Measurements from ENCODE around the gene UGT1A6.

UGT1A6 gene

DNA sequence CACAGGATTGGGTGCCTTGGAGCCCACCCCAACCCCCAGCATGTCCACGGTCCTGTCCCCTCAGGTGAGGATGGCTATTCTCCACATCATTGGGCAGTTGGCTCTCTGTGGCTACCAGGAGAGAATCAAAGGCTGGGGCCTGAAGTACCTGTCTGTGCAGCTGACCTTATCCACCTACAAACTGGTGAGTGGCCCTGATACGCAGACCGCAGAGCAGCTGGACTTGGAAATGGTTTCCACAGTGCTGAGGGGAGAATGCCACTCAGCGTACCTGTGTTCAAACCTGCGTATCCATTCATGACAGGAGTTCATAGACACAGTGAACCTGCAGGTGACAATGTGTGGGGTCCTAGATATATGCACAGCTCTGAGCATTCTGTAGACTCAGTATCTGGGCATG, 107.0 kb downstream of the UGT1A6 start:
- no peak overlapping the region for H3K4me3 ChIP-seq (replicated peaks; ENCODE audit: low read depth, low read length)
- no peak for DNase-seq (ENCODE audit: low read depth)
- TF ChIP-seq, protein P1, sequence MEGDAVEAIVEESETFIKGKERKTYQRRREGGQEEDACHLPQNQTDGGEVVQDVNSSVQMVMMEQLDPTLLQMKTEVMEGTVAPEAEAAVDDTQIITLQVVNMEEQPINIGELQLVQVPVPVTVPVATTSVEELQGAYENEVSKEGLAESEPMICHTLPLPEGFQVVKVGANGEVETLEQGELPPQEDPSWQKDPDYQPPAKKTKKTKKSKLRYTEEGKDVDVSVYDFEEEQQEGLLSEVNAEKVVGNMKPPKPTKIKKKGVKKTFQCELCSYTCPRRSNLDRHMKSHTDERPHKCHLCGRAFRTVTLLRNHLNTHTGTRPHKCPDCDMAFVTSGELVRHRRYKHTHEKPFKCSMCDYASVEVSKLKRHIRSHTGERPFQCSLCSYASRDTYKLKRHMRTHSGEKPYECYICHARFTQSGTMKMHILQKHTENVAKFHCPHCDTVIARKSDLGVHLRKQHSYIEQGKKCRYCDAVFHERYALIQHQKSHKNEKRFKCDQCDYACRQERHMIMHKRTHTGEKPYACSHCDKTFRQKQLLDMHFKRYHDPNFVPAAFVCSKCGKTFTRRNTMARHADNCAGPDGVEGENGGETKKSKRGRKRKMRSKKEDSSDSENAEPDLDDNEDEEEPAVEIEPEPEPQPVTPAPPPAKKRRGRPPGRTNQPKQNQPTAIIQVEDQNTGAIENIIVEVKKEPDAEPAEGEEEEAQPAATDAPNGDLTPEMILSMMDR (IDR thresholded peaks at IDR 0.05; ENCODE audit: low read length, missing control alignments): no peak

GRCh38 chr2:233800208-233800607, 107.5 kb downstream of the UGT1A6 start:
- TF ChIP-seq, protein P1 (IDR thresholded peaks at IDR 0.05; ENCODE audit: low read length, missing control alignments): no peak
- no peak for DNase-seq (ENCODE audit: low read depth)

GRCh38 chr2:233801357-233802131, 108.9 kb downstream of the UGT1A6 start:
- TF ChIP-seq, protein P1 (IDR thresholded peaks at IDR 0.05; ENCODE audit: low read length, missing control alignments): no peak
- H3K4me3 ChIP-seq (replicated peaks; ENCODE audit: low read depth, low read length): no peak overlapping the region
- peak; percentile 24 for DNase-seq (ENCODE audit: low read depth)

More at GRCh38 chr2:233800208-233800607, 107.5 kb downstream of the UGT1A6 start:
- no peak overlapping the region for H3K4me3 ChIP-seq (replicated peaks; ENCODE audit: low read depth, low read length)

GRCh38 chr2:233802132-233802815, 109.6 kb downstream of the UGT1A6 start:
- no peak overlapping the region for H3K4me3 ChIP-seq (replicated peaks; ENCODE audit: low read depth, low read length)
- DNase-seq (ENCODE audit: low read depth): no peak
- TF ChIP-seq, protein P1 (IDR thresholded peaks at IDR 0.05; ENCODE audit: low read length, missing control alignments): no peak

DNA sequence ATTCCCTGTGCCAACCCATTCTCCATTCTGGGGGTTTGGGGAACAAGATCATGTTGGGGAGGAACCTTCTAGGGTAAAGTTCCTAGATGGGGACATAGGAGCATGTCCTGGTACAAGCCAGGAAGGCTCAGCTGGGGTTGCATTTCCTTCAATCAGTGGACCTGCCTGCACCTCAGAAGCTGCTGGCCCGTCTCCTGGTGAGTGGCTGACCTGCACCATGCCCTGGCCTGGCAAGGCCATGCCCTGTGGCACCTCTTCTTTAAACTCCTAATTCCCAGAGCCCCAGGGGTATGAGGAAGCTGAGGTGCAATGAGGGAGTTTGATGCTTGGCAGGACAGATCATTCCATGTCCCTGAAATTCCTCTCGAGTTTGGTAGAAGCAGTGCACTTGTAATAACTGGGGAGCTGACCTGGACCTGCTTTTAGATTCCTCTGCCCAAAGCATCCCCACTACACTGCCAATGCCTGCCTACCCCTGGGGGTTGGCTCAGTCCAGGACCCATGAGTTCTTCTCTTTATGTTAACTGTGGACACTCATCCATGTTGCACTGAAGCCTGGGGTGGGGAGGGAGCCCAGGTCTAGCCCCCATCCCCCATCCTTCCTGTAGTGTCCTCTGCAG, 110.7 kb downstream of the UGT1A6 start:
- no peak for DNase-seq (ENCODE audit: low read depth)
- H3K4me3 ChIP-seq (replicated peaks; ENCODE audit: low read depth, low read length): no peak overlapping the region
- TF ChIP-seq, protein P1 (IDR thresholded peaks at IDR 0.05; ENCODE audit: low read length, missing control alignments): no peak

DNA sequence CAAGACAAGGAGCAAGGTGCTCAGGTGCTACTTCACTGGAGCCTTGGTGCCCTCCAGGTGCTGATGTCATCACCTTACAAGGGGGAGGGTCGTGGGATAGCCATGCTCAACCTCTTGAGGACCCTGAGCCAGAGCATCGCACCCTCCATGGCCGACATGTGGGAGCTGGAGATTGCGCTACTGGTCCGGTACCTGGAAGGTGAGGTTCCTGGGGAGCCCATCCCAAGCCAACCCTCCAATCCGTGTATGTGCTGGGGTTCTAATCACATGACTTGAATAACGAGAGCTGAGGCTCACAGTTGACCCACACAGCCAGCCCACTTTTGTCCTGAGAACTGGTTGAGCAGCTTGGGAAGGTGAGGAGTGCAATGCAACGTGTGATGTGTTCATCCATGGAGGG, 111.3 kb downstream of the UGT1A6 start:
- TF ChIP-seq, protein P1 (IDR thresholded peaks at IDR 0.05; ENCODE audit: low read length, missing control alignments): no peak
- H3K4me3 ChIP-seq (replicated peaks; ENCODE audit: low read depth, low read length): no peak overlapping the region
- DNase-seq (ENCODE audit: low read depth): no peak

All from fibroblast of pulmonary artery (primary cell).